ENCODE measurements around the gene PKNOX2. TPM values are rescaled to one million over a fixed set of nuclear protein-coding genes. Genes with fewer than 3 reads are reported as not detected.

PKNOX2 gene
- total RNA-seq, 1 experiment from 2014 or later = not detected

- no peak overlapping the region for H3K4me3 ChIP-seq
- H3K36me3 ChIP-seq = no peaks in the 10 kb centered on the region
- H3K27ac ChIP-seq = no peak overlapping the region
- no peaks in the 10 kb centered on the region for H3K9me3 ChIP-seq (replicated peaks)
- DNase-seq (ENCODE audit: low read depth in 1 of 2, low spot score in 2 of 2) = no peak
- H3K27me3 ChIP-seq (replicated peaks) = no peaks in the 10 kb centered on the region
- H3K4me1 ChIP-seq (replicated peaks) = no peaks in the 10 kb centered on the region
These were observed 65.4 kb downstream of the PKNOX2 start for GRCh38 chr11:125229916-125230315.

DNA sequence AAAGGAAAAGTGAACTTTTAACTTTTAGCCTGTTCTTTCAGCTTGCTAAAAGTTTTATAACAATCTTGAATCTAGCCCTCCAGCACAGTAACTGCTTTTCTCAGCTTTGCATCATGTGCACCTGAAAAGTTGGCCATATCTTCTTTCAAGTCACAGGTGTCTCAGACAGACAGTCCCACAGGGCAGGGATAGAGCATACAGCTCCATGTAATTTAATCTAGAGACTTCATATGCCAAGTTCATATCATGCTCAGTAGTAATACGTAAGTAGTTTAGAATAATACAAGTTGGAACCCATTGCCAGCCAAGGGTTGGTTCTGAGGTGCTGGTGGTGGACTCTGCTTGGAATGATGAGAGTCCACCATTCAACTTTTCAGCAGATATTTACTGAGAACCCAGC, 68.6 kb downstream of the PKNOX2 start:
- Histone ChIP-seq H3K4me1 (replicated peaks) (no peaks in the 10 kb centered on the region), H3K36me3 (no peaks in the 10 kb centered on the region), H3K27ac (no peak overlapping the region), H3K4me3 (no peak overlapping the region), H3K27me3 (replicated peaks) (no peaks in the 10 kb centered on the region), H3K9me3 (replicated peaks) (no peaks in the 10 kb centered on the region)
- no peak for DNase-seq (ENCODE audit: low read depth in 1 of 2, low spot score in 2 of 2)

GRCh38 chr11:125233736-125234275, 69.3 kb downstream of the PKNOX2 start:
- Histone ChIP-seq H3K4me1 (replicated peaks) (no peaks in the 10 kb centered on the region), H3K27me3 (replicated peaks) (no peaks in the 10 kb centered on the region), H3K9me3 (replicated peaks) (no peaks in the 10 kb centered on the region), H3K4me3 (no peak overlapping the region), H3K27ac (no peak overlapping the region), H3K36me3 (no peaks in the 10 kb centered on the region)
- DNase-seq (ENCODE audit: low read depth in 1 of 2, low spot score in 2 of 2) = no peak

GRCh38 chr11:125235071-125235471, 70.5 kb downstream of the PKNOX2 start:
- no peaks in the 10 kb centered on the region for H3K9me3 ChIP-seq (replicated peaks)
- no peak for DNase-seq (ENCODE audit: low read depth in 1 of 2, low spot score in 2 of 2)
- no peaks in the 10 kb centered on the region for H3K36me3 ChIP-seq
- H3K27me3 ChIP-seq (replicated peaks) = no peaks in the 10 kb centered on the region
- H3K4me3 ChIP-seq = no peak overlapping the region
- no peaks in the 10 kb centered on the region for H3K4me1 ChIP-seq (replicated peaks)
- H3K27ac ChIP-seq = no peak overlapping the region

DNA sequence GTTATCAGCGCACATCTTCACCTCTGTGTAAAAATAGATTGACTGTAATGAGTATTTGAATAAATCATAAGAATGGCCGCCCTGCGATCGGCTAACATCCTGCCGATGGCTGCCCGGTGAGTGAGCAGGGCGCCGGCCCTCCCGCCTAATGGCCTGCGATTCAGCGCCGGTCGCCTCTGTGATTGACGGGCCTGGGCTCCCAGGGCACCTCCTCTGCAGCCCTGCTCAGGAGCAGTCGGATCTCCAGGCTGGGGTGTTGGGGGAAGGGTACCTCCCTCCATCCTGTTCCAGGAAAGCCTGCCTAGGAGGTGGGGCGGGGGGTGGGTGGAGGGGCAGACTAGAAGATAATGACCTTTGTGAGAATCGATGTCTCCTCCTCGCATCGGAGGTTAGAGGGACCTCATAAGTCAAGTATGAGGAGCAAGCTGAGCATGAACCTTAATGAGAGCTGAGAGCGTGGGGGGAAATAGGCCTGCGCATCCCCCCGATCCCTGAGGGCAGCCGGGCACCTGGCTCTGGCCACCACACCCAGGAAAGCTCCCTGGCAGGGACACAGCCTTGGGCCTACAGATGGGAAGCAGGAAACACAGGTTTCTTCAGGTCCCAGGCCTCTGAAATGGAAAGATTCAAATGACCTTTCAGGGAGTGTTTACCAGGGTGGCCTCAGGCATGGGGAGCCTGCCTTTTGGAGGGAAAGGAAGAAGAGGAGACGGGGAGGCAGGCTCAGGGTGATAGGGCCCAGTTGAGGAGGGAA, 71.7 kb downstream of the PKNOX2 start:
- H3K36me3 ChIP-seq = no peaks in the 10 kb centered on the region
- H3K27ac ChIP-seq = no peak overlapping the region
- no peaks in the 10 kb centered on the region for H3K4me1 ChIP-seq (replicated peaks)
- no peak overlapping the region for H3K4me3 ChIP-seq
- no peaks in the 10 kb centered on the region for H3K9me3 ChIP-seq (replicated peaks)
- no peaks in the 10 kb centered on the region for H3K27me3 ChIP-seq (replicated peaks)
- no peak for DNase-seq (ENCODE audit: low read depth in 1 of 2, low spot score in 2 of 2)

GRCh38 chr11:125239585-125240560, 75.3 kb downstream of the PKNOX2 start:
- Histone ChIP-seq H3K9me3 (replicated peaks) (no peaks in the 10 kb centered on the region), H3K27me3 (replicated peaks) (no peaks in the 10 kb centered on the region), H3K4me3 (no peak overlapping the region), H3K27ac (no peak overlapping the region), H3K36me3 (no peaks in the 10 kb centered on the region), H3K4me1 (replicated peaks) (no peaks in the 10 kb centered on the region)
- DNase-seq (ENCODE audit: low read depth in 1 of 2, low spot score in 2 of 2) = no peak

DNA sequence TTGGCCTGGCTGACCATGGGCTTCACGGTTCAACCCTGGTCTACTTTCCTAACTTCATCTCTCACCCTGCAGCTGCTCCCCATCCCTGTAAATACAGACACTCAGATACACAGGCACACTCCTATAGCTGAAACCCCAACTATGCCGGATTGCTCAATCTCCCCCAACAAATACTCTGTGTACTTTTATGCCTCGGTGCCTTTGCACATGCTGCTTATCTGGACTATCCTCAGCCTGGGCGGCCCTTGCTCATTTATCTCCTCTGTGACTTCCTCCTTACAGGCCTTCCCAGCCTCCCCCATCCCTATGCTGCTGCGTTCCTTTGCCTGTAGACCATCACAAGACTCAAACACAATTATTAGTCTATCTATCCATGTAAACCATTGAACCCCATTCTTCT, 76.6 kb downstream of the PKNOX2 start:
- Histone ChIP-seq H3K27ac (no peak overlapping the region), H3K4me1 (replicated peaks) (no peaks in the 10 kb centered on the region), H3K9me3 (replicated peaks) (no peaks in the 10 kb centered on the region), H3K4me3 (no peak overlapping the region), H3K27me3 (replicated peaks) (no peaks in the 10 kb centered on the region), H3K36me3 (no peaks in the 10 kb centered on the region)
- no peak for DNase-seq (ENCODE audit: low read depth in 1 of 2, low spot score in 2 of 2)

GRCh38 chr11:125242141-125242775, 77.7 kb downstream of the PKNOX2 start:
- H3K4me3 ChIP-seq = no peak overlapping the region
- DNase-seq (ENCODE audit: low read depth in 1 of 2, low spot score in 2 of 2) = no peak
- no peaks in the 10 kb centered on the region for H3K9me3 ChIP-seq (replicated peaks)
- H3K36me3 ChIP-seq = no peaks in the 10 kb centered on the region
- no peaks in the 10 kb centered on the region for H3K27me3 ChIP-seq (replicated peaks)
- no peaks in the 10 kb centered on the region for H3K4me1 ChIP-seq (replicated peaks)
- H3K27ac ChIP-seq = no peak overlapping the region

- H3K4me3 ChIP-seq = no peak overlapping the region
- no peaks in the 10 kb centered on the region for H3K9me3 ChIP-seq (replicated peaks)
- DNase-seq (ENCODE audit: low read depth in 1 of 2, low spot score in 2 of 2) = no peak
- no peaks in the 10 kb centered on the region for H3K4me1 ChIP-seq (replicated peaks)
- no peaks in the 10 kb centered on the region for H3K27me3 ChIP-seq (replicated peaks)
- H3K27ac ChIP-seq = no peak overlapping the region
- no peaks in the 10 kb centered on the region for H3K36me3 ChIP-seq
These were observed 79.6 kb downstream of the PKNOX2 start for GRCh38 chr11:125244166-125244565.

DNA sequence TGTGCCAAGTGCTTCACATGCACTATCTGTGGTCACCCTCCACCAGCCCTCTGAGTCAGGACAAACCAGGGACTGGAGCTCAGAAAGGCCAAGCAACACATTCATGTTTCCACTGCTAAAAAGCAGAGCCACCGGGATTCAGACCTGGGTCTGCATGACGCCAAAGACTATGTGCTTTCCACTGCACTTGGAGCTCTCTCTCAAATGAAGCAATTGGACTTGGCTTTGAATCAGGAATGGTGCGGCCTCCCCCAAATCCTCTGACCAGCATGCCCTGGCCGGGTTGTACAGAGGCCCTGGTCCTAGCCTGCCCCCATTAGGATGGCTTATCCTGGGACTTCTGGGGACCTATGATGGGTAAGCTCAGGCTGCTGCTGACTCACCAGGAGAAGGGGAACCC, 80.7 kb downstream of the PKNOX2 start:
- no peaks in the 10 kb centered on the region for H3K9me3 ChIP-seq (replicated peaks)
- no peak for DNase-seq (ENCODE audit: low read depth in 1 of 2, low spot score in 2 of 2)
- no peaks in the 10 kb centered on the region for H3K4me1 ChIP-seq (replicated peaks)
- no peaks in the 10 kb centered on the region for H3K36me3 ChIP-seq
- no peak overlapping the region for H3K27ac ChIP-seq
- H3K4me3 ChIP-seq = no peak overlapping the region
- H3K27me3 ChIP-seq (replicated peaks) = no peaks in the 10 kb centered on the region

DNA sequence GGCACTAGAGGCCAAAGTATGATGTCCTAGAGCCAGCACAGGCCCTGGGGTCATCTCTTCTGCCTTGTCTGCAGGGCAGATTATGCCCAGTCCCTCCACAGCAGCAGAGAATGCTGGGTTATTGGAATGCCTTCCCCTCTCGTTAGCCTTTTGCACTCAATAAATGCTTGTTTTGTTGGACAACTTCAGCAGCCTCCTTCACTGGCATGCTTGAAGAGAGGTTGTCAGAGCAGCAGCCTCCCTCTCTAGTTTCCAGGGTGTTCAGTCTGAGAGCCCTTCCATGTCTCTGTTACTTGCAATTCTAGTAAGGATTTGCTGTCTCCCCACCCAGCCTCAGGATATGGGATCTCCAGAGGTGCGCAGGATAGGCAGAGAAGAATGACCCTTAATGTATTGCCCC, 82.9 kb downstream of the PKNOX2 start:
- no peaks in the 10 kb centered on the region for H3K27me3 ChIP-seq (replicated peaks)
- H3K36me3 ChIP-seq = no peaks in the 10 kb centered on the region
- no peak overlapping the region for H3K27ac ChIP-seq
- no peak overlapping the region for H3K4me3 ChIP-seq
- DNase-seq (ENCODE audit: low read depth in 1 of 2, low spot score in 2 of 2) = no peak
- H3K9me3 ChIP-seq (replicated peaks) = no peaks in the 10 kb centered on the region
- no peaks in the 10 kb centered on the region for H3K4me1 ChIP-seq (replicated peaks)

GRCh38 chr11:125250318-125251213, 86.0 kb downstream of the PKNOX2 start:
- no peaks in the 10 kb centered on the region for H3K36me3 ChIP-seq
- no peaks in the 10 kb centered on the region for H3K4me1 ChIP-seq (replicated peaks)
- no peaks in the 10 kb centered on the region for H3K27me3 ChIP-seq (replicated peaks)
- H3K4me3 ChIP-seq = no peak overlapping the region
- no peak for DNase-seq (ENCODE audit: low read depth in 1 of 2, low spot score in 2 of 2)
- no peak overlapping the region for H3K27ac ChIP-seq
- H3K9me3 ChIP-seq (replicated peaks) = no peaks in the 10 kb centered on the region

DNA sequence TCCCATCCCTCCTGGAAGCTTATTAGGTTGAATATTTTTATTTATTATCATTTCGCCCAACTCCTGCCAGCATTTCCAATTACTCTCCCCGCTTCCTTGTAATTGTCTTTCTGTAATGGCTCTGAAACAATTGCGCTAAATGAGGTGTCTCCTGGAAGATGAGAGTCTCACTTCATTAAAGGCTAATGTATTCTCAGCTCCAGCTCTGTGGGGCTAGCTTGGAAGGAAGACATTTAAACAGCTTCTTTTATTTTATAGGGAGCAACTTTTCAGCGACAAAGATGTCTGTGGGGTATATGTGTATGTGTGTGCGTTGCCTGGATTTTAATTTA, 86.6 kb downstream of the PKNOX2 start:
- no peaks in the 10 kb centered on the region for H3K4me1 ChIP-seq (replicated peaks)
- H3K36me3 ChIP-seq = no peaks in the 10 kb centered on the region
- DNase-seq (ENCODE audit: low read depth in 1 of 2, low spot score in 2 of 2) = no peak
- no peaks in the 10 kb centered on the region for H3K9me3 ChIP-seq (replicated peaks)
- no peak overlapping the region for H3K4me3 ChIP-seq
- H3K27me3 ChIP-seq (replicated peaks) = no peaks in the 10 kb centered on the region
- no peak overlapping the region for H3K27ac ChIP-seq

All from SJSA1 (cell line).